IMR-90 (cell line): Measurements from ENCODE around the gene ITPKC. TPM values are rescaled to one million over a fixed set of nuclear protein-coding genes. Genes with fewer than 3 reads are reported as not detected.

Source experiments
- ATAC-seq: fragments of 200-7000 bp; cut with Tn5 transposase; 2 replicates; pipeline ENCODE4 v1.9.1; 2020; ENCODE audit warnings: low read depth, mild to moderate bottlenecking, moderate library complexity
- BruUV-seq: library from RNA; stranded (reverse); fragments of 400-500 nt; replicated peaks from 2 replicates; lab custom pipeline; 2021; lab: Mats Ljungman, UMichigan
- CTCF ChIA-PET: fragments of 300-600 bp; formaldehyde crosslinking; extraction: SDS; loops from one replicate; lab custom pipeline; 2021; ENCODE audit warnings: antibody characterized with exemption; lab: Yijun Ruan, JAX
- POLR2A ChIA-PET: fragments of 300-600 bp; sonication (Branson Sonifier 250); formaldehyde crosslinking; loops from one replicate; lab custom pipeline; 2022; ENCODE audit warnings: antibody characterized with exemption; ENCODE audit not compliant: unreplicated experiment; lab: Charles Lee
- DNase-seq: peaks from one replicate; pipeline ENCODE4 v3.0.0; 2013
- H2AFZ ChIP-seq: replicated peaks from 2 replicates; pipeline ENCODE3; 2013; ENCODE audit warnings: low read length, mild to moderate bottlenecking; ENCODE audit not compliant: poor library complexity
- H2AK5ac ChIP-seq: 2 replicates; pipeline ENCODE4 v1.6.1; 2013; ENCODE audit warnings: low read depth, low read length, inconsistent platforms
- H2AK9ac ChIP-seq: replicated peaks from 2 replicates; pipeline ENCODE3; 2013; ENCODE audit warnings: mild to moderate bottlenecking, low read depth, low read length, moderate library complexity; ENCODE audit not compliant: poor library complexity
- H2BK120ac ChIP-seq: 2 replicates; pipeline ENCODE4 v1.6.1; 2013; ENCODE audit warnings: low read depth, low read length, inconsistent platforms
- H2BK15ac ChIP-seq: 3 replicates; pipeline ENCODE4 v1.6.1; 2013; ENCODE audit warnings: low read depth, low read length, inconsistent platforms
- H2BK20ac ChIP-seq: 2 replicates; pipeline ENCODE4 v1.6.1; 2013; ENCODE audit warnings: low read depth, mild to moderate bottlenecking, inconsistent platforms, low read length, moderate library complexity
- H2BK5ac ChIP-seq: 2 replicates; pipeline ENCODE4 v1.6.1; 2013; ENCODE audit warnings: mild to moderate bottlenecking, low read depth, low read length, inconsistent platforms; ENCODE audit not compliant: poor library complexity, severe bottlenecking
- H3K14ac ChIP-seq: replicated peaks from 2 replicates; pipeline ENCODE4 v1.6.1; 2013; ENCODE audit warnings: low read depth, low read length, inconsistent platforms
- H3K18ac ChIP-seq: 2 replicates; pipeline ENCODE4 v1.6.1; 2013; ENCODE audit warnings: low read depth, low read length, control low read depth
- H3K23ac ChIP-seq: 2 replicates; pipeline ENCODE4 v1.6.1; 2013; ENCODE audit warnings: low read depth, low read length, inconsistent platforms
- H3K27ac ChIP-seq: 2 replicates; pipeline ENCODE4 v1.5.1; 2013; ENCODE audit warnings: mild to moderate bottlenecking, control low read depth, low read length; ENCODE audit not compliant: insufficient read depth
- H3K27me3 ChIP-seq: 2 replicates; pipeline ENCODE4 v1.6.1; 2013; ENCODE audit warnings: low read length; ENCODE audit not compliant: control insufficient read depth, insufficient read depth
- H3K36me3 ChIP-seq: 2 replicates; pipeline ENCODE4 v1.6.1; 2013; ENCODE audit warnings: low read length, mixed read lengths; ENCODE audit not compliant: control insufficient read depth, insufficient read depth
- H3K4ac ChIP-seq: 2 replicates; pipeline ENCODE4 v1.6.1; 2013; ENCODE audit warnings: low read depth, low read length, inconsistent platforms
- H3K4me1 ChIP-seq: 2 replicates; pipeline ENCODE4 v1.6.1; 2013; ENCODE audit warnings: low read length, mixed read lengths; ENCODE audit not compliant: control insufficient read depth, insufficient read depth
- H3K4me2 ChIP-seq: 2 replicates; pipeline ENCODE4 v1.6.1; 2013; ENCODE audit warnings: low read depth, mild to moderate bottlenecking, control low read depth, low read length, moderate library complexity
- H3K4me3 ChIP-seq: 2 replicates; pipeline ENCODE4 v1.5.1; 2013; ENCODE audit warnings: low read depth, mild to moderate bottlenecking, control low read depth, low read length, moderate library complexity; ENCODE audit not compliant: insufficient read depth
- H3K56ac ChIP-seq: 2 replicates; pipeline ENCODE4 v1.6.1; 2013; ENCODE audit warnings: low read length, inconsistent platforms; ENCODE audit not compliant: insufficient read depth; ENCODE audit errors: extremely low read depth
- H3K79me1 ChIP-seq, 2 experiments: 2 replicates each; pipeline ENCODE4 v1.6.1; 2013; ENCODE audit warnings: low read length in 2 of 2, inconsistent platforms in 1 of 2, low read depth in 1 of 2
- H3K9ac ChIP-seq: 2 replicates; pipeline ENCODE4 v1.6.1; 2013; ENCODE audit warnings: low read depth, low read length, control low read depth
- H3K9me1 ChIP-seq: 2 replicates; pipeline ENCODE4 v1.6.1; 2013; ENCODE audit warnings: low read length, inconsistent platforms; ENCODE audit not compliant: insufficient read depth
- H3K9me3 ChIP-seq: 2 replicates; pipeline ENCODE4 v1.6.1; 2013; ENCODE audit warnings: low read length; ENCODE audit not compliant: control insufficient read depth, insufficient read depth
- H4K20me1 ChIP-seq: 2 replicates; pipeline ENCODE4 v1.6.1; 2013; ENCODE audit warnings: low read length, inconsistent platforms; ENCODE audit not compliant: insufficient read depth
- H4K5ac ChIP-seq: 2 replicates; pipeline ENCODE4 v1.6.1; 2013; ENCODE audit warnings: mild to moderate bottlenecking, low read depth, low read length, control low read depth
- H4K8ac ChIP-seq, 2 experiments: 2 replicates each; pipeline ENCODE4 v1.6.1; 2013; ENCODE audit warnings: low read depth in 2 of 2, low read length in 2 of 2, control low read depth in 1 of 2, inconsistent platforms in 1 of 2
- H4K91ac ChIP-seq: 2 replicates; pipeline ENCODE4 v1.6.1; 2013; ENCODE audit warnings: low read depth, low read length, inconsistent platforms; ENCODE audit not compliant: insufficient read depth
- BHLHE40 ChIP-seq: fragments of 150-350 bp; IDR thresholded peaks from 2 replicates; pipeline ENCODE4 v1.6.1; 2016; ENCODE audit warnings: mild to moderate bottlenecking, low read depth, low read length
- FOS ChIP-seq: fragments of 150-350 bp; IDR thresholded peaks from 2 replicates; pipeline ENCODE4 v1.6.1; 2016; ENCODE audit warnings: low read depth, low read length
- NFE2L2 ChIP-seq: fragments of 150-350 bp; IDR thresholded peaks from 2 replicates; pipeline ENCODE4 v1.6.1; 2016; ENCODE audit warnings: low read depth, mild to moderate bottlenecking, low read length
- POLR2A ChIP-seq: IDR thresholded peaks from 2 replicates; pipeline ENCODE4 v1.6.1; 2012; ENCODE audit warnings: mild to moderate bottlenecking, low read depth, low read length
- RAD21 ChIP-seq: IDR thresholded peaks from 2 replicates; pipeline ENCODE4 v1.6.1; 2012; ENCODE audit warnings: low read length, improper control_type of control experiment
- RCOR1 ChIP-seq: IDR thresholded peaks from 2 replicates; pipeline ENCODE4 v1.6.1; 2012; ENCODE audit warnings: mild to moderate bottlenecking, low read length, improper control_type of control experiment; ENCODE audit not compliant: insufficient replicate concordance
- WGBS, 2 experiments: methylation state at CpG; one replicate each; pipeline versions ENCODE4 v1.1.5 to v1.1.7; 2013; ENCODE audit warnings: missing lambda C conversion rate in 2 of 2; ENCODE audit not compliant: insufficient read length in 1 of 2; ENCODE audit errors: extremely low coverage in 2 of 2; 5-methylcytosine and 5-hydroxymethylcytosine counted together
- dilution Hi-C: fragments of 300-500 bp; cut with HindIII; formaldehyde crosslinking; loops from one replicate; pipeline ENCODE4 v1.14.3; 2018; ENCODE audit warnings: low sequenced_read_pairs; ENCODE audit not compliant: unreplicated experiment
- in situ Hi-C: fragments of 300-500 bp; cut with MboI; formaldehyde crosslinking; loops from 3 replicates; pipeline ENCODE4 v1.14.3; 2019; ENCODE audit warnings: low sequenced_read_pairs, inconsistent platforms, mixed read lengths
- intact Hi-C: fragments of 100-400 bp; cut with micrococcal nuclease; formaldehyde crosslinking; loops from 2 replicates; pipeline ENCODE4 v1.10.0; 2022
- polyA plus RNA-seq, 3 experiments: library from polyadenylated mRNA; depleted of rRNA; stranded (reverse); fragments of >200 nt; gene quantifications; 2 replicates each; pipeline ENCODE4 v1.2.3, GENCODE V29; 2012; ENCODE audit warnings: low replicate concordance in 1 of 3
- total RNA-seq: library from RNA; depleted of rRNA; stranded (reverse); fragments of >200 nt; gene quantifications from 2 replicates; pipeline ENCODE4 v1.2.3, GENCODE V29; 2012
- TF ChIP-seq, protein P1 (sequence below): fragments of 150-350 bp; IDR thresholded peaks from 2 replicates; pipeline ENCODE4 v1.6.1; 2017; ENCODE audit warnings: mild to moderate bottlenecking, antibody characterized with exemption, low read length, low read depth

ITPKC gene
- total and polyA plus RNA-seq, 2 of the 4 experiments (the other 2 are of a cell fraction): 7.7 to 9.4 TPM

DNA sequence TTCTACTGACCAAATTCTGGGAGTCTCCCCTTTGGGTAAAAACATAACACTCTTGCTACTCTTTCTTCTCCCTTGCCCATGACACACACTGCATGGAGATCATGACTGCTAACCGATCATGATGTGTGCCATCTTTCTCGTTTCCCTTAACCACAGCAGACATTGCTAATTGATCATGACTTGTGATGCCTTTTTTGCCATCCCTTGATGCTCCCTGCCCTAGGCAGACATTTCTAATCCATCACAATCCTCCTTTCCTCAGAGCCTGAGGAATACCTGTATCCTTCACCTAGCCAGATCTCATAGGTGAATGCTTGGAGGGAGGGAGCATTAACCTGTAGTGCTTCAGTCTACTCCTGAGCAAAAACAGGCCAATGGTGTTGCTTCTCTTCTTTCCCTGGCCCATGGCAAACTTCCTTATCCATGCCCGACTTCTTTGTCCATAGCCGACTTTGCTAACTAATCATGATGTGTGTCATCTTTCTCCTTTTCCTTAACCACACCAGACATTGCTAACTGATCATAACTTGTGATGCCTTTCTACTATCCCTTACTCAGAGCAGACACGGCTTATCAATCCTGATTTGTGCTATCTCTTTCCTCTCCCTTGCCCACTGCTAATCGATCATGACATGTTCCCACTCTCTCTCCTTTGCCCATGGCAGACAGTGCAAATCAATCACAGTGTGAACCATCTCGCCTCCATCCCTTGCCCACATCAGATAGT lies 44.2 kb upstream of the ITPKC start:
- no peak for TF ChIP-seq BHLHE40
- no peak for TF ChIP-seq RAD21
- TF ChIP-seq RCOR1: no peak
- TF ChIP-seq FOS: no peak
- no peak for TF ChIP-seq NFE2L2
- TF ChIP-seq, protein P1, sequence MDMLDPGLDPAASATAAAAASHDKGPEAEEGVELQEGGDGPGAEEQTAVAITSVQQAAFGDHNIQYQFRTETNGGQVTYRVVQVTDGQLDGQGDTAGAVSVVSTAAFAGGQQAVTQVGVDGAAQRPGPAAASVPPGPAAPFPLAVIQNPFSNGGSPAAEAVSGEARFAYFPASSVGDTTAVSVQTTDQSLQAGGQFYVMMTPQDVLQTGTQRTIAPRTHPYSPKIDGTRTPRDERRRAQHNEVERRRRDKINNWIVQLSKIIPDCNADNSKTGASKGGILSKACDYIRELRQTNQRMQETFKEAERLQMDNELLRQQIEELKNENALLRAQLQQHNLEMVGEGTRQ: no peak
- no peak for TF ChIP-seq POLR2A
- DNase-seq (no peak), ATAC-seq (no peak)
- H4K5ac ChIP-seq: no peak overlapping the region
- CTCF ChIA-PET: interaction anchor here (0.5 kb wide), 1 partner anchor 34 kb away, joined by 3 read pairs; no protein-coding TSS in a partner anchor
- intact Hi-C loops (no loop called here), in situ Hi-C loops (loop anchor here (25.0 kb wide), 1 partner anchor 590 kb away; the partner anchor contains the start of gene HNRNPUL1), dilution Hi-C loops (no loop called here)
- H2AFZ ChIP-seq: no peak overlapping the region
- no peak overlapping the region for H2BK20ac ChIP-seq
- no peak overlapping the region for H3K9ac ChIP-seq
- no peak overlapping the region for H4K8ac ChIP-seq
- H3K18ac ChIP-seq: no peak overlapping the region
- 89% methylated on average over 5 of the region's 7 CpGs; no CpG with 5 or more reads in 1 of the 2 experiments for WGBS, 2 experiments
- no peak overlapping the region for H3K27ac ChIP-seq
- no peak overlapping the region for H3K23ac ChIP-seq
- H2BK5ac ChIP-seq: no peak overlapping the region
- H3K4me3 ChIP-seq: no peak overlapping the region
- peaks cover 87% of the 10 kb centered on the region for H3K36me3 ChIP-seq
- H3K27me3 ChIP-seq: no peaks in the 10 kb centered on the region
- peaks cover 8% of the 10 kb centered on the region for H3K9me1 ChIP-seq
- no peak overlapping the region for H3K4me2 ChIP-seq
- H4K91ac ChIP-seq: no peak overlapping the region
- H2AK9ac ChIP-seq: no peak overlapping the region
- no peak overlapping the region for H3K56ac ChIP-seq
- 0 out of 2 replicates have a peak, but pooled peaks cover 6% of the 10 kb centered on the region for H4K20me1 ChIP-seq
- peaks cover 7 to 21% of the 10 kb centered on the region in 2 experiments; a peak in 3 of 4 replicates for H3K79me1 ChIP-seq
- H3K4me1 ChIP-seq: no peaks in the 10 kb centered on the region
- H3K9me3 ChIP-seq: peaks cover 2% of the 10 kb centered on the region; the same call in 1 of the 2 replicates
- H3K4ac ChIP-seq: no peak overlapping the region
- H2BK15ac ChIP-seq: no peak overlapping the region
- no peak overlapping the region for H3K14ac ChIP-seq
- no peak overlapping the region for H2BK120ac ChIP-seq
- BruUV-seq: no TSS peak
- POLR2A ChIA-PET: no interaction called here
- no peak overlapping the region for H2AK5ac ChIP-seq
